Hepatocyte (in vitro differentiated cells): ENCODE data around the gene ANKRD22. TPM values are rescaled to one million over a fixed set of nuclear protein-coding genes. Genes with fewer than 3 reads are reported as not detected.
A peak's percentile ranks its signal among the peaks of the same experiment; 100 is the strongest.
"Not testable (repeated sequence)": the region's sequence is repeated elsewhere in the genome, so short reads cannot be mapped to it uniquely, and the experiment has no call there.

Experiments
- DNase-seq: peaks from one replicate; pipeline ENCODE4 v3.0.0-alpha.2; 2016; ENCODE audit warnings: low spot score
- H2AFZ ChIP-seq: fragments of 200-600 bp; sonication (generic); 2 replicates; pipeline ENCODE4 v1.6.0; 2016; ENCODE audit warnings: antibody characterized with exemption, mild to moderate bottlenecking
- H3K27ac ChIP-seq: fragments of 200-600 bp; sonication (generic); 2 replicates; pipeline ENCODE4 v1.5.1; 2016; ENCODE audit warnings: mild to moderate bottlenecking
- H3K27me3 ChIP-seq: fragments of 200-600 bp; sonication (generic); 2 replicates; pipeline ENCODE4 v1.6.1; 2016
- H3K36me3 ChIP-seq: fragments of 200-600 bp; sonication (generic); replicated peaks from 2 replicates; pipeline ENCODE4 v1.5.1; 2016; ENCODE audit warnings: low read depth; ENCODE audit not compliant: insufficient read depth
- H3K4me1 ChIP-seq: fragments of 200-600 bp; sonication (generic); 2 replicates; pipeline ENCODE4 v1.5.1; 2016; ENCODE audit warnings: mild to moderate bottlenecking, moderate library complexity; ENCODE audit not compliant: insufficient read depth
- H3K4me2 ChIP-seq: fragments of 200-600 bp; sonication (generic); 2 replicates; pipeline ENCODE4 v1.6.0; 2016
- H3K4me3 ChIP-seq: fragments of 200-600 bp; sonication (generic); 2 replicates; pipeline ENCODE4 v1.5.1; 2016; ENCODE audit warnings: mild to moderate bottlenecking
- H3K79me2 ChIP-seq: fragments of 200-600 bp; sonication (generic); 2 replicates; pipeline ENCODE4 v1.6.0; 2017; ENCODE audit warnings: mild to moderate bottlenecking
- H3K9me2 ChIP-seq: fragments of 200-600 bp; sonication (generic); replicated peaks from 2 replicates; pipeline ENCODE4 v1.6.0; 2017; ENCODE audit warnings: mild to moderate bottlenecking; ENCODE audit not compliant: insufficient read depth
- H3K9me3 ChIP-seq: fragments of 200-600 bp; sonication (generic); 2 replicates; pipeline ENCODE4 v1.5.1; 2016; ENCODE audit warnings: low read depth, mild to moderate bottlenecking
- H4K20me1 ChIP-seq: fragments of 200-600 bp; sonication (generic); 2 replicates; pipeline ENCODE4 v1.6.0; 2016; ENCODE audit warnings: mild to moderate bottlenecking; ENCODE audit not compliant: insufficient read depth, poor library complexity, severe bottlenecking
- EZH2 ChIP-seq: fragments of 200-600 bp; sonication (generic); IDR thresholded peaks from 2 replicates; pipeline ENCODE4 v1.6.1; 2016; ENCODE audit warnings: antibody characterized with exemption, mild to moderate bottlenecking, borderline replicate concordance
- EZH2phosphoT487 ChIP-seq: fragments of 200-600 bp; sonication (generic); IDR thresholded peaks from one replicate; pipeline ENCODE4 v1.6.1; 2018; ENCODE audit warnings: antibody characterized with exemption, mild to moderate bottlenecking, low read depth, moderate library complexity; ENCODE audit not compliant: unreplicated experiment, severe bottlenecking
- WGBS: methylation state at CpG from one replicate; pipeline ENCODE4 v1.1.6; 2016; ENCODE audit warnings: low lambda C conversion rate; ENCODE audit errors: missing lambda C conversion rate; 5-methylcytosine and 5-hydroxymethylcytosine counted together
- polyA plus RNA-seq: library from polyadenylated mRNA; unstranded; fragments of >200 nt; fragmentation: Nextera tagmentation; extraction: Ambion mirVana; gene quantifications from 2 replicates; pipeline ENCODE4 v1.2.1, GENCODE V29; 2016
- total RNA-seq: library from RNA; depleted of rRNA; stranded (reverse); fragments of >200 nt; gene quantifications from 2 replicates; pipeline ENCODE4 v1.2.3, GENCODE V29; 2014
- TF ChIP-seq, protein P1 (sequence below): fragments of 200-600 bp; sonication (generic); IDR thresholded peaks from 2 replicates; pipeline ENCODE4 v1.5.1; 2016; ENCODE audit warnings: antibody characterized with exemption, mild to moderate bottlenecking; ENCODE audit not compliant: poor library complexity

ANKRD22 gene
- total and polyA plus RNA-seq, 2 experiments from 2014 or later, result 2.1 to 2.7 TPM

DNA sequence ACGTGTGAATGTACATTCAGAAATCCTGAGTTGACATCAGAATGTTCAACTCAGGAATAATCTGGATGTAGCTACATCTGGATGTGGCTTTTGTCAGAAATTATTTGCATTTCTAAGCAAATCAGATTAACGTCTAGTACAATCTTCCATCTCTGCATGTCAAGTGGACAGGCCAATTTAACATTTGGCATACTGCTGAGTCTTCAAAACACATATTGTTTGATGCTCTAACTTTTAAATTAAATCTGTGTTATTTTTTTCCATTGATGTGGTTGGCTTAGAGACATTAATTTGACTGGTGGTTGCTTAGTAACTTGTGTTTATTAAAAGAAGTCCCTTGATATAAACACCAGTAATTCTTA is 31.8 kb upstream of the ANKRD22 start:
- peak overlapping the region; percentile 59 for H3K27ac ChIP-seq
- 75% methylated on average over 2 of the region's 2 CpGs for WGBS
- H3K79me2 ChIP-seq, result peaks cover 60% of the 10 kb centered on the region

DNA sequence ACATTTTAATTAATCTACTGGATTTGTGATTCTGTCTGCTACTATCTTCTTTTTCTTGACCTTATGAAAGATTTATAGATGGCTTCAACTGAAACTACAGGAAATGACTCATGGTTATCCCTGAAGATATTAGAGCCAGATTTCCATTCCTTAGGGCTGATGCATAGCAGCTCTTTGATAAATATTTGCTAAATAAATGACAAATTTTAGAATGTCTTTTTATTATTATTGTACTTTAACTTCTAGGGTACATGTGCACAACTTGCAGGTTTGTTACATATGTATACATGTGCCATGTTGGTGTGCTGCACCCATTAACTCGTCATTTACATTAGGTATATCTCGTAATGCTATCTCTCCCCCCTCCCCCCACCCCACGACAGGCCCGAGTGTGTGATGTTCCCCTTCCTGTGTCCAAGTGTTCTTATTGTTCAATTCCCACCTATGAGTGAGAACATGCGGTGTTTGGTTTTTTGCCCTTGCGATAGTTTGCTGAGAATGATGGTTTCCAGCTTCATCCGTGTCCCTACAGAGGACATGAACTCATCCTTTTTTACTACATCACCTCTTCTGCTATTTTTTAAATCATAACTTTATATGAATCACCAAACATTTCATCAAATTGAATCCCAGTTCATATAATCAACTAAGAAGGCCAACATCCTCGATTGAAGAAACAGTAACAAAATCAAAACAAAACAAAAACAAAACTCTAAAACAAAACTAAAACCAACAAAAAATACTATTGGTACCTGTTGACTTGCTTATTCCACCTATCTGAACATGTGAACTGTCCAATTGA is 31.2 kb upstream of the ANKRD22 start:
- not testable (repeated sequence) for H3K36me3 ChIP-seq, H3K4me1 ChIP-seq, H4K20me1 ChIP-seq, H3K4me3 ChIP-seq, H2AFZ ChIP-seq, H3K9me2 ChIP-seq, H3K9me3 ChIP-seq, DNase-seq, H3K27me3 ChIP-seq
- Histone ChIP-seq H3K4me2 (peak overlapping the region; percentile 89), H3K27ac (peak overlapping the region; percentile 95), H3K79me2 (peaks cover 55% of the 10 kb centered on the region)
- WGBS, result 81% methylated on average over 8 of the region's 8 CpGs

More for the DNA sequence above, 31.8 kb upstream of the ANKRD22 start:
- Histone ChIP-seq H3K27me3 (no peaks in the 10 kb centered on the region), H3K36me3 (no peaks in the 10 kb centered on the region), H2AFZ (no peak overlapping the region), H4K20me1 (no peaks in the 10 kb centered on the region), H3K9me2 (no peaks in the 10 kb centered on the region), H3K4me3 (no peak overlapping the region), H3K4me2 (no peak overlapping the region), H3K4me1 (peaks cover 6% of the 10 kb centered on the region), H3K9me3 (no peaks in the 10 kb centered on the region)
- TF ChIP-seq EZH2, result no peak
- TF ChIP-seq, protein P1, sequence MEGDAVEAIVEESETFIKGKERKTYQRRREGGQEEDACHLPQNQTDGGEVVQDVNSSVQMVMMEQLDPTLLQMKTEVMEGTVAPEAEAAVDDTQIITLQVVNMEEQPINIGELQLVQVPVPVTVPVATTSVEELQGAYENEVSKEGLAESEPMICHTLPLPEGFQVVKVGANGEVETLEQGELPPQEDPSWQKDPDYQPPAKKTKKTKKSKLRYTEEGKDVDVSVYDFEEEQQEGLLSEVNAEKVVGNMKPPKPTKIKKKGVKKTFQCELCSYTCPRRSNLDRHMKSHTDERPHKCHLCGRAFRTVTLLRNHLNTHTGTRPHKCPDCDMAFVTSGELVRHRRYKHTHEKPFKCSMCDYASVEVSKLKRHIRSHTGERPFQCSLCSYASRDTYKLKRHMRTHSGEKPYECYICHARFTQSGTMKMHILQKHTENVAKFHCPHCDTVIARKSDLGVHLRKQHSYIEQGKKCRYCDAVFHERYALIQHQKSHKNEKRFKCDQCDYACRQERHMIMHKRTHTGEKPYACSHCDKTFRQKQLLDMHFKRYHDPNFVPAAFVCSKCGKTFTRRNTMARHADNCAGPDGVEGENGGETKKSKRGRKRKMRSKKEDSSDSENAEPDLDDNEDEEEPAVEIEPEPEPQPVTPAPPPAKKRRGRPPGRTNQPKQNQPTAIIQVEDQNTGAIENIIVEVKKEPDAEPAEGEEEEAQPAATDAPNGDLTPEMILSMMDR, result no peak
- no peak for TF ChIP-seq EZH2phosphoT487
- DNase-seq, result no peak

DNA sequence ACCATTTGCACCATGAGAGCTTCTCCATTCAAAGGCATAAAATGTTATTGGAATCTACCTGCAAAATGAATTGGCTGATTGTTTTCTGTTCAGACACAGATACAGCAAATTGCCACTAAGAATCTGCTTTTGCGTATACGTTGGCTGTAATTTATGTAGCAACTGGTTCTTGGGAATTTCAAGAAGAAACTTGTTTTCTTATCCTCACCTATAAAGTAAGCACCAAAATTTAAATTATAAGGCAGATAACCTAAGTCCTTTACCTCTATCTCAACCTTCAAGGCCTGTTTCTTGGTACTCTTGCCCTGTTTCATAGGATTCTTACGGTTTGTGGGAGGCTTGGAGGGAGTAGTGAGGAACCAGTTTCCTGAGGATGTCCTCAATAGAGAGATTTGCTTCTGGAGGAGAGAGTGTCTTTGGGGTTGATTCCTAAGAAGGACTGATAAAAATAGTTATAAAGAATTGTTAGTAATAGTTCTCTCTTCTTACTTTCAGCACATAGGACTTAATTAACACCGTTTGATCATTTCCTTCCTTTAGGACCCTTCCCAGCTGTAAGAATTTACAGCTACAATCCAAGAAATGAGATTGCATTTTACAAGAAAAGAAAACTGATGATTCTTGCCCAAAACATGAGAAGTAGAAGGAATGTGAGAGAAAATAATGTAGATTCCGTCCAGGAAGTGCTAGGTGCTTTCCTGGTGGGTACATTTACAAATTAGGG is 30.4 kb upstream of the ANKRD22 start:
- Histone ChIP-seq H3K4me1 (peaks cover 6% of the 10 kb centered on the region), H3K4me3 (no peak overlapping the region)
- WGBS, result 83% methylated on average over 5 of the region's 5 CpGs

More for the DNA sequence above, 30.4 kb upstream of the ANKRD22 start:
- Histone ChIP-seq H4K20me1 (no peaks in the 10 kb centered on the region), H3K79me2 (peaks cover 48% of the 10 kb centered on the region), H3K9me3 (no peaks in the 10 kb centered on the region), H3K27me3 (no peaks in the 10 kb centered on the region), H3K4me2 (peak overlapping the region; percentile 89), H3K27ac (peak overlapping the region; percentile 95), H2AFZ (no peak overlapping the region), H3K9me2 (no peaks in the 10 kb centered on the region), H3K36me3 (no peaks in the 10 kb centered on the region)
- TF ChIP-seq EZH2 (no peak), EZH2phosphoT487 (no peak)
- TF ChIP-seq, protein P1, result no peak
- no peak for DNase-seq
